Globus pallidus (tissue), 1 donor: ENCODE measurements around the gene SMYD3.

Experiments
- DNase-seq: peaks from one replicate; pipeline ENCODE4 v3.0.0-alpha.2; 2015; ENCODE audit warnings: low spot score

Gene SMYD3

GRCh38 chr1:246069581-246069980 lies 437.5 kb downstream of the SMYD3 start:
- no peak for DNase-seq

- DNase-seq, result no peak
Measured at GRCh38 chr1:246068619-246069509, 438.2 kb downstream of the SMYD3 start.

DNA sequence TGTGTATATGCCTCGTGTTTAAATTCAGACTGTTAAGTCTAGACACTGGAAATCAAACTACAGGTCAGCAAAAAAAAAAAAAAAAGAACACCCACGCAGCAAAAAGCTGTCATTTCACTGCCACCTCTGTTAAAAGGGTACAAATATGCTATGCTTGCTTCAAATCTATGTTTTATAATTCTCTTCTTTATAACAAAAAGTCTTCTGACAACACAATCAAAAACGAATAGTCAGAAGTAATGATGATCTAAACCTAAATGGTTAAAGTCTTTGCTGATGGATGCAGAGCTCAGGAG lies 438.9 kb downstream of the SMYD3 start:
- no peak for DNase-seq

DNA sequence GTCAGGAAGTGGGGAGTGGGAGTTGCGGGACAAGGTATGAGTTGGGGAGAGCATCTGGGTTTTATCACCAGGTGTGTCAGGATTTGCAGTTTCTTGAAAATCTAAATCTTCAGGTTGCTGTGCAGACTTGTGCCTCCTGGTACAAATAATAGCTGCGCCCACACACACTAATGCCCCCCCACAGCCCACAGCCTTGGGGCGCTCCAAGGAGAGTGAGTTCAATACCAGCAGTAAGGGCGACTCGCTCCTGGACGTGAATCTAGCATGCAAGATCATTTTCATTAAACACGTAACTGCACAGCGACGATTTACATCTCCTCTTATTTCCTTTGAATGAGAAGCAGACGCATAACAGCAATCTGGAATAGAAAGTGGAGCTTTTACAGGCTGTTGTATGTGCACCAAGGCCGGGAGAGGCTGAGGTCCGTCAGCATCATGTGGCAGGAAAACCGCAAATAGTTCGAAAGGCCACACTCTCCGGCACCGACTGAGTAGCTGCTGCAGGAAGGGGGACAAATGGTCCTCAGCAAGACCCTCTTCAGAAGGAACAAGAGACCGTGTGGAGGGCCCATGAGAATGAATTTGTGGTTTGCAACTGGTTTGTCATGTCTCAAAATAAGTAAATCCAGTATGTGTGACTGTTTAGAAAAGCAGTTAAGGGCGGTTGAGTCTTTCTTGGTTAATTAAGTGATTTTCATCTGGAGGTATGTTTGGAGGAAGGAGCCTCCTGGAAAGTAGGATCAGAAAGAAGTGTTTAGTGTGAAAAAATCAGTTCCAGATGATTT lies 439.5 kb downstream of the SMYD3 start:
- DNase-seq, result no peak

DNA sequence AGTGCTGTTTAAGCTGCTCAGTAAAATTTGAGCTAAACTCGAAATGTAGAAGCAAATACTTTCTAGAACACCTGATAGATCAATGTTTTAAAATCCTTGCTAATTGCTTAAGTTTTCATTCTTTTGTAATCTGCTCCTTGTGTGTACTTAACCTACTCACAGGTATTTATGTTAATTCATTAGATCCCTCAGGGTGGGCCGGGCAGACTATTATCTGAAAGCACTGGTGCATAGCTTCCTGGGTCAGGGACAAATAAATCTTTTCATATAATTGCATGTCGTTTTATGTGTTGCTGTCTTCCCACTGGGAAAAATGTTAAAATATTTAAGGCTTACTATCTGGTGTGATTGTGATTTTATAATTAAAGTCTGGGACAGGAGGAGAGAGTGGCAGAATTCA lies 440.5 kb downstream of the SMYD3 start:
- no peak for DNase-seq

DNA sequence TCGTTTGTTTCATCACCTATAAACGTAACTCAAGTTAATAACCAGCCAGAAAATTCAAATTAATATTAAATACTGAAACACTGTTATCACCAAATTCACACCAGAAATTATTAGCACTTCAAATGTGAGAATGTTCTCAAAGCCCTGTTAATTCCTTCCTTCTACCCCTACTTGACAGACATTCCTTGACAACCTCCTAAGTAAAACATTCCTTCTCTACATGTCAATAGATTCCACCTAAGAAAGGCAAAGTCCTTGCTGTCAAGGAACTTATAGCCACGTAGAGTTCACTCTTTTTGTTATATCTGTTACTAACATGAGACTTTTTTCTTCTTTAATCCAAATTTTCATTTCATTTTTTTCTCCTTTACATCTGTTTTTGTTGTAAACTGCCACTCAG lies 441.5 kb downstream of the SMYD3 start:
- DNase-seq, result no peak

DNA sequence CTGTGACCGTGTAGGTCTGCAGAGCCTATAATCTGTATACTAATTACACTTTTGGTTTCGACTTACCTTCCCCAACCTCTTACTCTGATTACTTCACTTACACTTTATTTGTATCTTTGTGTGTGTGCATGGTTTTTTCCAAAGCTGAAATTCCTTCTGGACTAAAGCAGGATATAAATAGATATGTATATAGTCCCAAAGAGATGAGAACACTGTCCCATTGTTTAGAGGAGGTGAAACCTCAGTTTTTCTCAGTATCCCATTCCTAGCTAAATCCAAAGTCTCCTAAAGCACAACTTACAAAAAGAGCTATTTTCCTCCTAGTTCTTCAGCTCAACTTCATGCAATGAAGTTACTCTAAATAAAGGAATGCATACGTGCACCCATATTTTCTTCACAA lies 442.2 kb downstream of the SMYD3 start:
- no peak for DNase-seq

DNA sequence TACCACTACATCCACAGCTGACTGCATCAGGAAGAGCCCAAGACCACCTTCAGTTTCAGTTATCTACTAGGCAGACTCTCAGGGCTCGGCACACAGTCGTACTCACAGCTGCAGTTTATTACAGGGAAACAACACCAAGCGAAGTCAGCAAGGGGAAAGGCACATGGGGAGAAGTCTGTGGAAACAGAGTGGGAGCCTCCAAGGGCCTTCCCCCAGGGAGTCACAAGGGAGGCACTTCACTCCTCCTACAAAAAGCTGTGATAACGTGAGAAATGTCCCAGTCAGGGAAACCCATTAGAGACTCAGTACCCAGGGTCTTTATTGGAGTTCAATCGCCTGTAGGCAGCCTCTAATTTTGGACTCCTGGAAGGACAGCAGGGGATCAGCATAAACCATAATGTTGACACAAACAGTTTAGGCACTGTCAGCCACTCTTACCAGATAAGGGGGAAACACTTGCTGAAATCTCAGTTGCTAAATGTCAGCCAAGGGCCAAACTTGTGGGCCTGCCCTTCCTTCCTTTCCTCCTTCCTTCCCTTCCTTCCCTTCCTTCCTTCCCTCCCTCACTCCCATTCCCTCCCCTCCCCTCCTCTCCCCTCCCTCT lies 444.0 kb downstream of the SMYD3 start:
- DNase-seq, result no peak

- no peak for DNase-seq
Measured at GRCh38 chr1:246058466-246058865, 448.6 kb downstream of the SMYD3 start.

DNA sequence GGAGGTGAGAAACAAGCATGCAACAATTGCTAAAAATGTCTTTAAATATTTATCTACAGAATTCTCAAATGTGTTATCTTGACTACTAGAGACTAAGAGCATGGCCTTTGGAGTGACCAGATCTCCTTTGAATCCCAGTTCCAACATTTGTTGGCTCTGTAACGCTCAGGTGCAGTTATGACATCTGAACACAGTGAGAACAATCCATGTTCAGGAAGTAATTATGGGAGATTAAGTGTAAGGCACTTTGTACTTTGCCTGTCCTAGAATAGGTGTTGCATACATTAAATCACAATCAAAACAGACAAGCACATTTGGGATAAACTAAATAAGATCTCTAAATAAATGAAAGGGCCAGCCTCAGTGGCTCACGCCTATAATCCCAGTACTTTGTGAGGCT lies 454.5 kb downstream of the SMYD3 start:
- no peak for DNase-seq

DNA sequence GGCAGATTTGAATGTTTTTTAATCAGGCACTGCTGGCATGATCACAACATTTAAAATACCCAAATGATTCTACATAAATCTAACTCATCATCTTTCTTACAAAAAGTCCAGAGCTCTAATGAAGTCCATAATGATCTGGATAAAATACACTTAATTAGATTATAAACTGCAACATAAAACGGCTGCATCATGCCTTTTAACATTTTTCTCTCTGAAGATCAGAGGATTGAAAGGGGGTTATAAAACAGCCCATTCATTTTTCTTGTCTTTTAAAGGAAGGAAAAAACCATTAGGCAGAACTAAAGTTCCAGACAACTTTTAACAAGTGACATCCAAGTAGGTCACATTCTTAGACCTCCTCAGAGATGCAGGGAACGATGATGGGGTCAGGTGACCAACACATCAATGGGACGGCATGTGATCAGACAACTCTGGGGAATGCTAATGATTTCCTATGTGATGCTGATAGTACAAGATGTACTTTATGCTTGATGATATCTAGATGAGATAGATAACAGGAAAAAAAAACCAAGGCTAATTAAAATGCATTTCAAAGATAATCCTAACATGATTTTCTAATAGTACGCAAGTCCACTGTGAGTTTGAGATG lies 455.1 kb downstream of the SMYD3 start:
- no peak for DNase-seq

GRCh38 chr1:246048693-246049092 lies 458.4 kb downstream of the SMYD3 start:
- no peak for DNase-seq

GRCh38 chr1:246043556-246043955 lies 463.5 kb downstream of the SMYD3 start:
- no peak for DNase-seq

- no peak for DNase-seq
Measured at GRCh38 chr1:246041360-246041759, 465.7 kb downstream of the SMYD3 start.

- no peak for DNase-seq
Measured at GRCh38 chr1:246040200-246040890, 466.7 kb downstream of the SMYD3 start.

GRCh38 chr1:246039584-246039983 lies 467.5 kb downstream of the SMYD3 start:
- no peak for DNase-seq

GRCh38 chr1:246037832-246038231 lies 469.2 kb downstream of the SMYD3 start:
- DNase-seq, result no peak

DNA sequence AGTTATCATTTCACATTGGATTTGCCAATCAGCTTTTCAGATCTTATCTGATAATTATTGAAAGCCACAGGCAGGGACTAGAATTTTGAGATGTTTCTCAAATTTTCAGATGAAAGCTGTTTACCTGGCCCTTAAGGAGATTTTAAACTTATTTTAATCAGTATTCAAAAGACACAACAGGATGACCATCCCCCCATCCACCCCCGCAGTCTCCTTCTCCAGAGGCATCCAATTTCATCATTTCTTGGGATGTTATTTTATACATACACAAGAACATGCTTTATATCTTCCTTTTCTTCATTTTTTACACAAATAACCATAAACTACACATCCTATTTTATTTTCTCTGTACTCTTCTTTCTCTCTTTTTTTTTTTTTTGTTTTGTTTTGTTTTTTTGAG lies 470.9 kb downstream of the SMYD3 start:
- DNase-seq, result no peak

DNA sequence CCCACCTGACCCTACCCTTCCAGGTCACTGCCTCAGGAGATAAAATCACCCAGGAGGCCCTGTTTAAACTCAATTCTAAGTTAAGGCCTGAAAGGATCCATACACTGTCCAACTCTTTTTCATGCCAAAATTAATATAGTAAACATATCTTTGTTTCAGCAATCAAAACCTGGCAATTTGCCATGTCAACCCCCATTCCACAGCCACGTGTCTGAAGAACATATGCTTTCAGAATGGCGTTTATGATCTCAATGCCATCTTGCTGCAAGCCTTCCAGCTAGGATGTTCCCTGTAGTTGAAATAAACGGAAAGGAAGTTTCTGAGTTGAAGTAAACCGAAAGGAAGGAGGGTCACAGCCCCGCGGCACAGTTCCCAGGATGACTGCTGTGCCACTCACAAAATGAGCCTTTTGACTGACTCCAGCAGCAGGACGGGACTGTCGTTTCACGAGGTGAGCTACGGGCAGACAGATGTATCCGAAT lies 472.0 kb downstream of the SMYD3 start:
- no peak for DNase-seq

- no peak for DNase-seq
Measured at GRCh38 chr1:246034630-246035029, 472.4 kb downstream of the SMYD3 start.

DNA sequence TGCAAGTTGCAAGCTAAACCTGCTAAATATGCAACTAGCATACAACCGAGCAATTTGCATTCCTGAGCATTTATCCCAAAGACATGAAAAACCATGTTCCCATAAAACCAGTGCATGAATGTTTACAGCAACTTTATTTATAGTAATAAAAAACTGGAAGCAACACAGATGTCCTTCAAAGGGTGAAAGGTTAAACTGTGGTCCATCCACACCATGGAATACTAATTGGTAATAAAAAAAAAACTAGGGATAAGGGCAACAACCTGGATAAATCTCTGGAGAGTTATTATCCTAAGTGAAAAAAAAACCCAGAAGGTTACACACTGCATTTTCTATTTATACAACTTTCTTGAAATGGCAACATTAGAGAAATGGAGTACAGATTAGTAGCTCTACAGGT lies 474.1 kb downstream of the SMYD3 start:
- no peak for DNase-seq

GRCh38 chr1:246032031-246032551 lies 475.0 kb downstream of the SMYD3 start:
- DNase-seq, result no peak
